ENCODE data around the gene CFAP68. TPM values are rescaled to one million over a fixed set of nuclear protein-coding genes. Genes with fewer than 3 reads are reported as not detected.

Gene CFAP68
- total and polyA plus RNA-seq, 2 of the 13 experiments (the other 11 are each of a cell fraction or from before 2014, with no cell fraction given): 22.2 to 25.6 TPM

DNA sequence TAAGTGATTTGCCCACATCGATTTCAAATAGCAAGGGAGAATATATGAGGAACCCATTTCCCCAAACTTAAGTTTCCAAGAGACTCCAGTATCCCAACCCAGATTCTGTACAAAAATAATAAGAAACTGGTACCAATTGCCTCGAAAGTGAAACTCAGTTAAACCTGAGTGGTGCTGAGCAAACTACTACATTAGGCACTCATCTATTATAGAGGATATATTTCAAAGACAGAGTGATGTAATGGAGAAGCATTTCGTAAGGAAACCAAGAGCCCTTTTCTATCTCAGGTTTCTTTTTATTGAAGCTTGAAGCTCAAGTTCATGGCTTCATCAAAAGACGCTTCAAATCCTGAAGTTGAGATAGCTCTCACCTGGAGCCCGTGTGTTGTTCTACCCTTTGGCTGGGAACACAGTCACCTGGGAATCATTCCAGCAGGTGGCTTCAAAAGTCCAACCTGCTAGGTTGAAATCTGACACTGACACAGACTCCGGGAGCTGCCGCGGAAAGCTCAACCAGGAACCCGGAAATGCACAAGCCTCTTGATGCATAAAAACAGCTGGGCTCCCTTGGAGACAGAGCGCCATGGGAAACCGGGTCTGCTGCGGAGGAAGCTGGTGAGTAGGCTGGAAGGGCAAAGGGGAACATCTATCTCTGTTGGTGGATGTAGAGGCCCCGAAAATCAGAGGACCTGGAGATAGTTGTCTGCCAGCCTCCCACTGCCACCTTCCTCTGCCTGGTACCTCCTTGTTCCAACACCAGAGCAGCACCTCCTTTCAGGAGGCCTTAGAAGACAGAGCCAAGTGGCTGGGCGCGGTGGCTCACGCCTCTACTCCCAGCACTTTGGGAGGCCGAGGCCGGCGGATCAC is 39.3 kb downstream of the CFAP68 start, which contains the start of gene C11orf52 (continued):
- peak; percentile 38; the same call in 1 of the 2 replicates for TF ChIP-seq RFX3 (CRISPR knock-in tag; IDR thresholded peaks at IDR 0.05)
- peak; percentile 80 for TF ChIP-seq ZBTB43 (CRISPR knock-in tag; conservative IDR thresholded peaks at IDR 0.05)
- TF ChIP-seq SNAPC2 (CRISPR knock-in tag; IDR thresholded peaks at IDR 0.05): no peak
- TF ChIP-seq, protein P1, sequence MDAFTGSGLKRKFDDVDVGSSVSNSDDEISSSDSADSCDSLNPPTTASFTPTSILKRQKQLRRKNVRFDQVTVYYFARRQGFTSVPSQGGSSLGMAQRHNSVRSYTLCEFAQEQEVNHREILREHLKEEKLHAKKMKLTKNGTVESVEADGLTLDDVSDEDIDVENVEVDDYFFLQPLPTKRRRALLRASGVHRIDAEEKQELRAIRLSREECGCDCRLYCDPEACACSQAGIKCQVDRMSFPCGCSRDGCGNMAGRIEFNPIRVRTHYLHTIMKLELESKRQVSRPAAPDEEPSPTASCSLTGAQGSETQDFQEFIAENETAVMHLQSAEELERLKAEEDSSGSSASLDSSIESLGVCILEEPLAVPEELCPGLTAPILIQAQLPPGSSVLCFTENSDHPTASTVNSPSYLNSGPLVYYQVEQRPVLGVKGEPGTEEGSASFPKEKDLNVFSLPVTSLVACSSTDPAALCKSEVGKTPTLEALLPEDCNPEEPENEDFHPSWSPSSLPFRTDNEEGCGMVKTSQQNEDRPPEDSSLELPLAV (CRISPR knock-in tag; conservative IDR thresholded peaks at IDR 0.05; ENCODE audit: low read depth): no peak
- TF ChIP-seq HDAC2 (CRISPR knock-in tag; IDR thresholded peaks at IDR 0.05): 0 out of 2 replicates have a peak, but pooled peaks have one; percentile 48
- no peak for TF ChIP-seq RFX5 (IDR thresholded peaks at IDR 0.05; ENCODE audit: low read depth, low read length)
- TF ChIP-seq RCOR2 (CRISPR knock-in tag; IDR thresholded peaks at IDR 0.05): no peak
- TF ChIP-seq BHLHE40 (IDR thresholded peaks at IDR 0.05; ENCODE audit: low read length): no peak
- no peak for TF ChIP-seq NPAS2 (CRISPR knock-in tag; IDR thresholded peaks at IDR 0.05; ENCODE audit: borderline replicate concordance)
- peak; percentile 99 for TF ChIP-seq ELF3 (CRISPR knock-in tag; IDR thresholded peaks at IDR 0.05)
- peak; percentile 41; the same call in 1 of the 2 replicates for TF ChIP-seq PHF8 (CRISPR knock-in tag; IDR thresholded peaks at IDR 0.05)
- TF ChIP-seq POLR2A (IDR thresholded peaks at IDR 0.05; ENCODE audit: insufficient read depth in 1 of 2, low read depth in 2 of 2, low read length in 2 of 2): peak; percentile 46 to 54; a peak in 2 of 4 replicates
- TF ChIP-seq ZFX (CRISPR knock-in tag; IDR thresholded peaks at IDR 0.05; ENCODE audit: low read depth): peak; percentile 40; the same call in 1 of the 2 replicates
- no peak for TF ChIP-seq NR2F6 (IDR thresholded peaks at IDR 0.05)
- no peak for TF ChIP-seq NR2F6 (CRISPR knock-in tag; IDR thresholded peaks at IDR 0.05)
- no peak for TF ChIP-seq THYN1 (CRISPR knock-in tag; IDR thresholded peaks at IDR 0.05; ENCODE audit: borderline replicate concordance, low read depth)
- TF ChIP-seq, protein P2, sequence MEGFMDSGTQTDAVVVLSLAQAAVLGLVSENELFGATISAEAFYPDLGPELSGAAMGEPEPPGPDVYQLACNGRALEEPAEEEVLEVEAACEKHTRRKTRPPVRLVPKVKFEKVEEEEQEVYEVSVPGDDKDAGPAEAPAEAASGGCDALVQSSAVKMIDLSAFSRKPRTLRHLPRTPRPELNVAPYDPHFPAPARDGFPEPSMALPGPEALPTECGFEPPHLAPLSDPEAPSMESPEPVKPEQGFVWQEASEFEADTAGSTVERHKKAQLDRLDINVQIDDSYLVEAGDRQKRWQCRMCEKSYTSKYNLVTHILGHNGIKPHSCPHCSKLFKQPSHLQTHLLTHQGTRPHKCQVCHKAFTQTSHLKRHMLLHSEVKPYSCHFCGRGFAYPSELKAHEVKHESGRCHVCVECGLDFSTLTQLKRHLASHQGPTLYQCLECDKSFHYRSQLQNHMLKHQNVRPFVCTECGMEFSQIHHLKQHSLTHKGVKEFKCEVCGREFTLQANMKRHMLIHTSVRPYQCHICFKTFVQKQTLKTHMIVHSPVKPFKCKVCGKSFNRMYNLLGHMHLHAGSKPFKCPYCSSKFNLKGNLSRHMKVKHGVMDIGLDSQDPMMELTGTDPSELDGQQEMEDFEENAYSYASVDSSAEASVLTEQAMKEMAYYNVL (CRISPR knock-in tag; IDR thresholded peaks at IDR 0.05; ENCODE audit: borderline replicate concordance): 0 out of 2 replicates have a peak, but pooled peaks have one; percentile 36
- TF ChIP-seq TRIM24 (CRISPR knock-in tag; IDR thresholded peaks at IDR 0.05): no peak
- no peak for TF ChIP-seq MAF1 (CRISPR knock-in tag; IDR thresholded peaks at IDR 0.05; ENCODE audit: borderline replicate concordance)
- no peak; the same call in 1 of the 2 replicates for TF ChIP-seq PPARG (CRISPR knock-in tag; conservative IDR thresholded peaks at IDR 0.05)
- TF ChIP-seq HOXA3 (CRISPR knock-in tag; IDR thresholded peaks at IDR 0.05): peak; percentile 46; the same call in 1 of the 2 replicates
- TF ChIP-seq, protein P3, sequence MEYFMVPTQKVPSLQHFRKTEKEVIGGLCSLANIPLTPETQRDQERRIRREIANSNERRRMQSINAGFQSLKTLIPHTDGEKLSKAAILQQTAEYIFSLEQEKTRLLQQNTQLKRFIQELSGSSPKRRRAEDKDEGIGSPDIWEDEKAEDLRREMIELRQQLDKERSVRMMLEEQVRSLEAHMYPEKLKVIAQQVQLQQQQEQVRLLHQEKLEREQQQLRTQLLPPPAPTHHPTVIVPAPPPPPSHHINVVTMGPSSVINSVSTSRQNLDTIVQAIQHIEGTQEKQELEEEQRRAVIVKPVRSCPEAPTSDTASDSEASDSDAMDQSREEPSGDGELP (IDR thresholded peaks at IDR 0.05; ENCODE audit: borderline replicate concordance, low read depth): peak; percentile 98
- TF ChIP-seq FOXA3 (CRISPR knock-in tag; IDR thresholded peaks at IDR 0.05): 0 out of 2 replicates have a peak, but pooled peaks have one; percentile 11
- TF ChIP-seq THAP11 (CRISPR knock-in tag; IDR thresholded peaks at IDR 0.05): no peak; the same call in 1 of the 2 replicates
- peak; percentile 97 for TF ChIP-seq ELF1 (CRISPR knock-in tag; IDR thresholded peaks at IDR 0.05)
- TF ChIP-seq NCOA5 (CRISPR knock-in tag; IDR thresholded peaks at IDR 0.05): no peak
